OCI-LY1 (cell line): ENCODE results near the gene AMPD3.

ENCODE experiments used
- H2AFZ ChIP-seq: fragments of 200-600 bp; sonication (generic), shearing (Covaris generic); 2 replicates; pipeline ENCODE4 v1.6.0; 2014; ENCODE audit warnings: antibody characterized with exemption, mild to moderate bottlenecking, low read length
- H3F3A ChIP-seq: fragments of 200-600 bp; sonication (generic), shearing (Covaris generic); 2 replicates; pipeline ENCODE4 v1.6.0; 2014; ENCODE audit warnings: mild to moderate bottlenecking, antibody characterized with exemption, low read length, moderate library complexity; ENCODE audit not compliant: insufficient read depth
- H3K27ac ChIP-seq: fragments of 200-600 bp; sonication (generic); 2 replicates; pipeline ENCODE4 v1.5.1; 2014; ENCODE audit warnings: low read length, mixed run types, mild to moderate bottlenecking, low read depth; ENCODE audit not compliant: poor library complexity, severe bottlenecking
- H3K27me3 ChIP-seq: fragments of 200-600 bp; sonication (generic); 2 replicates; pipeline ENCODE4 v1.6.0; 2014; ENCODE audit warnings: antibody characterized with exemption, mild to moderate bottlenecking, low read length, moderate library complexity; ENCODE audit not compliant: insufficient read depth
- H3K36me3 ChIP-seq: fragments of 200-600 bp; sonication (generic); 2 replicates; pipeline ENCODE4 v1.6.1; 2014; ENCODE audit warnings: mild to moderate bottlenecking, antibody characterized with exemption, low read length, moderate library complexity, mixed read lengths; ENCODE audit not compliant: insufficient read depth
- H3K4me1 ChIP-seq: fragments of 200-600 bp; sonication (generic); 2 replicates; pipeline ENCODE4 v1.5.1; 2014; ENCODE audit warnings: mild to moderate bottlenecking, low read length, moderate library complexity; ENCODE audit not compliant: insufficient read depth, severe bottlenecking
- H3K4me2 ChIP-seq: fragments of 200-600 bp; sonication (generic), shearing (Covaris generic); 2 replicates; pipeline ENCODE4 v1.6.1; 2014; ENCODE audit warnings: low read length
- H3K4me3 ChIP-seq: fragments of 200-600 bp; sonication (generic); 2 replicates; pipeline ENCODE4 v1.5.1; 2014; ENCODE audit warnings: low read length, low read depth, mild to moderate bottlenecking, mixed read lengths; ENCODE audit not compliant: poor library complexity, severe bottlenecking
- H3K79me2 ChIP-seq: fragments of 200-600 bp; shearing (Covaris generic); 2 replicates; pipeline ENCODE4 v1.6.1; 2016; ENCODE audit warnings: mixed run types, low read length, mixed read lengths; ENCODE audit not compliant: insufficient read depth
- H3K9ac ChIP-seq: fragments of 200-600 bp; sonication (generic), shearing (Covaris generic); 2 replicates; pipeline ENCODE4 v1.6.1; 2014; ENCODE audit warnings: mild to moderate bottlenecking, low read length, mixed read lengths
- H3K9me2 ChIP-seq: fragments of 200-600 bp; sonication (generic), shearing (Covaris generic); 2 replicates; pipeline ENCODE4 v1.6.1; 2014; ENCODE audit warnings: low read depth, mild to moderate bottlenecking, low read length, mixed read lengths
- H3K9me3 ChIP-seq: fragments of 200-600 bp; shearing (Covaris generic); 2 replicates; pipeline ENCODE4 v1.6.1; 2014; ENCODE audit warnings: low read length, mixed read lengths
- H4K20me1 ChIP-seq: fragments of 200-600 bp; sonication (generic), shearing (Covaris generic); 2 replicates; pipeline ENCODE4 v1.6.0; 2016; ENCODE audit warnings: mild to moderate bottlenecking, low read length; ENCODE audit not compliant: insufficient read depth
- EZH2 ChIP-seq: fragments of 200-600 bp; sonication (generic), shearing (Covaris generic); IDR thresholded peaks from 2 replicates; pipeline ENCODE4 v1.8.0; 2017; ENCODE audit warnings: borderline replicate concordance, mixed run types, mild to moderate bottlenecking, antibody characterized with exemption, low read length, moderate library complexity, mixed read lengths
- TF ChIP-seq, protein P1 (sequence below): fragments of 200-600 bp; sonication (generic), shearing (Covaris generic); IDR thresholded peaks from 2 replicates; pipeline ENCODE4 v1.5.1; 2017; ENCODE audit warnings: mild to moderate bottlenecking, antibody characterized with exemption, low read length, moderate library complexity, mixed read lengths

Gene AMPD3

DNA sequence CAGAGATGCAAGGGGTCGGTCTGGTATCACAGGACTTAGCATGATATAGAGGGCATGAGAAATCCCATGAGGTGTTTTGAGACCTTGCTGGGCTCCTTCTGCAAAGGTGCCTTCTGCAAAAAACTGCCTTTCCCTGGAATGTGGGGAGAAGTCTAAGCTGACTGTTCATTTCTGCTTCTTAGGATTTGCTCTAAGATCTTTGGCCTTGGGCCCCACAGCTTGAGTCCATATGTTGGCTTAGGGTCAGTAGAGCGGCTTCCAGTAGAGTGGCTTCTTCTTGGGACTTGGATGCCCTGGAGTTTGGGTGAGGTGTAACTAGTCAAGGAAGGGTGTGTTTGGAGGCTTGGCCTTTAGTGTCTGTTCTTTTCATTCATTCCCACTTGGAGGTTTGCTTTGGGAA, 37.0 kb downstream of the AMPD3 start:
- TF ChIP-seq, protein P1, sequence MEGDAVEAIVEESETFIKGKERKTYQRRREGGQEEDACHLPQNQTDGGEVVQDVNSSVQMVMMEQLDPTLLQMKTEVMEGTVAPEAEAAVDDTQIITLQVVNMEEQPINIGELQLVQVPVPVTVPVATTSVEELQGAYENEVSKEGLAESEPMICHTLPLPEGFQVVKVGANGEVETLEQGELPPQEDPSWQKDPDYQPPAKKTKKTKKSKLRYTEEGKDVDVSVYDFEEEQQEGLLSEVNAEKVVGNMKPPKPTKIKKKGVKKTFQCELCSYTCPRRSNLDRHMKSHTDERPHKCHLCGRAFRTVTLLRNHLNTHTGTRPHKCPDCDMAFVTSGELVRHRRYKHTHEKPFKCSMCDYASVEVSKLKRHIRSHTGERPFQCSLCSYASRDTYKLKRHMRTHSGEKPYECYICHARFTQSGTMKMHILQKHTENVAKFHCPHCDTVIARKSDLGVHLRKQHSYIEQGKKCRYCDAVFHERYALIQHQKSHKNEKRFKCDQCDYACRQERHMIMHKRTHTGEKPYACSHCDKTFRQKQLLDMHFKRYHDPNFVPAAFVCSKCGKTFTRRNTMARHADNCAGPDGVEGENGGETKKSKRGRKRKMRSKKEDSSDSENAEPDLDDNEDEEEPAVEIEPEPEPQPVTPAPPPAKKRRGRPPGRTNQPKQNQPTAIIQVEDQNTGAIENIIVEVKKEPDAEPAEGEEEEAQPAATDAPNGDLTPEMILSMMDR = no peak
- TF ChIP-seq EZH2 = no peak
- Histone ChIP-seq H3K27ac (no peak overlapping the region), H3F3A (no peaks in the 10 kb centered on the region), H3K9me3 (no peaks in the 10 kb centered on the region), H3K36me3 (peaks cover 74% of the 10 kb centered on the region), H3K4me3 (no peak overlapping the region), H3K9ac (no peak overlapping the region), H3K9me2 (no peaks in the 10 kb centered on the region), H3K4me1 (peaks cover 15% of the 10 kb centered on the region), H3K27me3 (no peaks in the 10 kb centered on the region), H3K79me2 (no peaks in the 10 kb centered on the region), H2AFZ (no peak overlapping the region), H3K4me2 (no peak overlapping the region), H4K20me1 (no peaks in the 10 kb centered on the region)

DNA sequence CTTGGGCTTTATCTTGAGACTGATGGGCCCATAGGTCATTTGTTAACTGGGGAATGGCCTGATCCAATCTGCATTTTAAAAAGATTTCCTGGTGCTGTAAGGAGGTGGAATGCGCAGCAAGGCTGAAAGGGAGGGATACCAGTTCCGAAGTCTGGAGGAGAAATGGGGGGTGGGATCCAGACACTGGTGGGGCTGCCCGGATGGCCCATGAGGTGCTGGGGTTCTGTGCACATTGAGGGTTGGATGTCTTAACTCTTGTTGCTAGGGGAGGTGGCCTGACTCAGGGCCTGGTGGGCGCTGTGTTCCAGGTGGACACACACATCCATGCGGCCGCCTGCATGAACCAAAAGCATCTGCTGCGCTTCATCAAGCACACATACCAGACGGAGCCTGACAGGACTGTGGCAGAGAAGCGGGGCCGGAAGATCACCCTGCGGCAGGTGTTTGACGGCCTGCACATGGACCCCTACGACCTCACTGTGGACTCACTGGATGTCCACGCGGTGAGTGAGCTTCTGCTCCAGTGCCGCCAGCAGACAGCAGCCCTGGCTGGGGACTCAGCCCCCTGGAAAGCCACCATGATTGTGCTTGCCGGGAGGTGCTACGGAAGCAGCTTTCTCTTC, 38.1 kb downstream of the AMPD3 start:
- Histone ChIP-seq H3K9me3 (no peaks in the 10 kb centered on the region), H3K9ac (no peak overlapping the region), H3K4me1 (peaks cover 13% of the 10 kb centered on the region), H4K20me1 (no peaks in the 10 kb centered on the region), H3K9me2 (no peaks in the 10 kb centered on the region), H3K4me2 (no peak overlapping the region), H3K4me3 (no peak overlapping the region), H3K36me3 (peaks cover 80% of the 10 kb centered on the region), H3F3A (no peaks in the 10 kb centered on the region), H3K79me2 (no peaks in the 10 kb centered on the region), H2AFZ (no peak overlapping the region), H3K27me3 (no peaks in the 10 kb centered on the region), H3K27ac (no peak overlapping the region)
- TF ChIP-seq, protein P1 = no peak
- TF ChIP-seq EZH2 = no peak

DNA sequence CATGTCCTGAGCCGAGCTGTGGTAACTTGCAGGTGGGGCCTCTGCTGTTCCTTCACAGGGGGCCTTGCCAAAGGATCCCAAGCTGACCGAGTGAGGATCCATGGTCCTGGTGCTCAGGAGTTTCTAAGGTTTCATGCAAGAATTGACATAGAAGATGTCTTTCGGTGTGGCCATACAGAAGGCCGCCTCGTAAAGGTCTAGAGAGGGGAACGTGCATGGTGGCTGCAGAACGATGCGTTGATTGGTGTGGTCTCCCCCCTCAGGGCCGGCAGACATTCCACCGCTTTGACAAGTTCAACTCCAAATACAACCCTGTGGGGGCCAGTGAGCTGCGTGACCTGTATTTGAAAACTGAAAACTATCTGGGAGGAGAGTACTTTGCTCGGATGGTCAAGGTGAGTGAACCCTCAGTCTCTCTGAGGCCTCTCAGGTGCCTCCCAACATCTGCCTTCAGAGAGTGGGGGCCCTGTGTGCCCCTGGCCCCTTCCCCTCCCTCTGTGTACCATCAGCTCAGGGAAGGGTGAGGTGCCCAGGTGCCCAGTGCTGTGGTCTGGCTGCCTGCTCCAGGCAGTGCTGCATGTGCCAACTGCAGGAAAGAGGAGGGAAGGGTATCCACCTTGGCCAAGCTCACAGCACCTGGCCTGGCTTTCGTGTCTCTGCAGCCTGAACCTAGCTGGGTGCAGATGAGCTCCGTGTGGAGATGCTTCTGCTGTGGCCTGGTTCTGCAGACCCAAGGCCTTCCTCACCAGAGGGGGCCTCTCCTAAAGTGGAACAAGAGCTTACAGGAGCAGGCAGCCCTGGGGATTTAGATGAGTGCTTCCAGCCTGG, 39.8 kb downstream of the AMPD3 start:
- Histone ChIP-seq H3K9me3 (no peaks in the 10 kb centered on the region), H3K4me3 (no peak overlapping the region), H3K36me3 (peaks cover 84% of the 10 kb centered on the region), H2AFZ (no peak overlapping the region), H3K79me2 (no peaks in the 10 kb centered on the region), H3K4me1 (no peaks in the 10 kb centered on the region), H3F3A (no peaks in the 10 kb centered on the region), H3K9me2 (no peaks in the 10 kb centered on the region), H4K20me1 (no peaks in the 10 kb centered on the region), H3K9ac (no peak overlapping the region), H3K4me2 (no peak overlapping the region), H3K27me3 (no peaks in the 10 kb centered on the region), H3K27ac (no peak overlapping the region)
- TF ChIP-seq EZH2 = no peak
- TF ChIP-seq, protein P1 = no peak
